Ureter (tissue), 1 donor: Measurements from ENCODE around the gene RAB37. TPM values are rescaled to one million over a fixed set of nuclear protein-coding genes. Genes with fewer than 3 reads are reported as not detected.

Experiments
- total RNA-seq: library from RNA; stranded (reverse); gene quantifications from one replicate; pipeline ENCODE4 v1.2.4, GENCODE V29; 2023
- donor health status: DM: yes; HTN: yes; CAD: no.

The RAB37 gene
- total RNA-seq, 1 donor from 2014 or later, result 2.3 TPM

Other genes with a start within 250 kb of the RAB37 start
- 0.49 TPM for gene CD300LB, start 205.8 kb upstream of the RAB37 start, total RNA-seq
- 0.68 TPM for gene CD300C, start 191.1 kb upstream of the RAB37 start, total RNA-seq
- not detected for gene CD300H, start 169.7 kb upstream of the RAB37 start, total RNA-seq
- not detected for gene CD300LD, start 145.0 kb upstream of the RAB37 start, total RNA-seq
- gene CD300E, start 113.5 kb upstream of the RAB37 start, total RNA-seq, result 0.73 TPM
- 2.5 TPM for gene CD300LF, start 24.3 kb upstream of the RAB37 start, total RNA-seq
- gene NHERF1, start 11.4 kb downstream of the RAB37 start, total RNA-seq, result 20.6 TPM
- gene NAT9, start 39.1 kb downstream of the RAB37 start, total RNA-seq, result 65.1 TPM
- 0.23 TPM for gene GRIN2C, start 122.6 kb downstream of the RAB37 start, total RNA-seq
- 18.4 TPM for gene FDXR, start 135.7 kb downstream of the RAB37 start, total RNA-seq
- gene FADS6, start 156.4 kb downstream of the RAB37 start, total RNA-seq, result 7.3 TPM
- 1.4 TPM for gene USH1G, start 186.0 kb downstream of the RAB37 start, total RNA-seq
- gene OTOP2, start 187.0 kb downstream of the RAB37 start, total RNA-seq, result not detected
- not detected for gene OTOP3, start 198.6 kb downstream of the RAB37 start, total RNA-seq
- gene HID1, start 235.5 kb downstream of the RAB37 start, total RNA-seq, result 78.1 TPM